ENCODE measurements around the gene CCDC69.

The CCDC69 gene

GRCh38 chr5:151183456-151184245 lies 40.2 kb downstream of the CCDC69 start:
- no peak for DNase-seq (ENCODE audit: low spot score)
- TF ChIP-seq CTCF (IDR thresholded peaks at IDR 0.05; ENCODE audit: extremely low read depth, missing control alignments) = no peak

- TF ChIP-seq CTCF (IDR thresholded peaks at IDR 0.05; ENCODE audit: extremely low read depth, missing control alignments) = no peak
- no peak for DNase-seq (ENCODE audit: low spot score)
Observed at GRCh38 chr5:151182976-151183375, 40.9 kb downstream of the CCDC69 start.

GRCh38 chr5:151182524-151182900 lies 41.4 kb downstream of the CCDC69 start:
- no peak for DNase-seq (ENCODE audit: low spot score)

GRCh38 chr5:151181818-151182523 lies 41.9 kb downstream of the CCDC69 start:
- DNase-seq (ENCODE audit: low spot score) = no peak
- TF ChIP-seq CTCF (IDR thresholded peaks at IDR 0.05; ENCODE audit: extremely low read depth, missing control alignments) = no peak

More at GRCh38 chr5:151182524-151182900, 41.4 kb downstream of the CCDC69 start:
- TF ChIP-seq CTCF (IDR thresholded peaks at IDR 0.05; ENCODE audit: extremely low read depth, missing control alignments) = no peak

GRCh38 chr5:151180291-151180690 lies 43.6 kb downstream of the CCDC69 start:
- no peak for DNase-seq (ENCODE audit: low spot score)
- no peak for TF ChIP-seq CTCF (IDR thresholded peaks at IDR 0.05; ENCODE audit: extremely low read depth, missing control alignments)

- no peak for DNase-seq (ENCODE audit: low spot score)
- TF ChIP-seq CTCF (IDR thresholded peaks at IDR 0.05; ENCODE audit: extremely low read depth, missing control alignments) = no peak
Observed at GRCh38 chr5:151179489-151179840, 44.4 kb downstream of the CCDC69 start.

GRCh38 chr5:151178777-151179488 lies 45.0 kb downstream of the CCDC69 start:
- TF ChIP-seq CTCF (IDR thresholded peaks at IDR 0.05; ENCODE audit: extremely low read depth, missing control alignments) = no peak
- DNase-seq (ENCODE audit: low spot score) = no peak
